OCI-LY7 (cell line): ENCODE measurements around the gene DYNLT2.

Experiments used
- CTCF ChIP-seq: fragments of 200-600 bp; sonication (generic); conservative IDR thresholded peaks from 2 replicates; pipeline ENCODE4 v1.5.1; 2014; ENCODE audit warnings: mild to moderate bottlenecking, antibody characterized with exemption, low read length, moderate library complexity, mixed read lengths
- EZH2phosphoT487 ChIP-seq: fragments of 200-600 bp; sonication (generic); IDR thresholded peaks from 2 replicates; pipeline ENCODE4 v1.6.1; 2018; ENCODE audit warnings: low read depth, borderline replicate concordance, mild to moderate bottlenecking, mixed run types, antibody characterized with exemption, low read length, moderate library complexity, mixed read lengths

DNA sequence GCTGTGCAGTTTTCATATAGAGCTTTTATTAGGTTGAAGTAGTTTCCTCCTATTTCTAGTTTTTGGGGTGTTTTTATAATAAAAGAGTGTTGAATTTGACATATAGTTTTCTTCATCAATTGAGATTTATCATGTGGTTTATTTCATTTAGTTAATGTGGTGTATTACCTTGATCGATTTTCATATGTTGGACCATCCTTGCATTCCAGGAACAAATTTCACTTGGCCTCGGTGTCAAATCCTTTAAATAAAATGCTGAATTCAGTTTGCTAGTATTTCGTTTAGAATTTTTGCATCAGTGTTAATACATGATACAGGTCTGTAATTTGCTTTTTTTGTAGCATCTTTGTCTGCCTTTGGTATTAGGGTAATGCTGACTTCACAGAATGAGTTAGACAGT, 6.0 kb downstream of the DYNLT2 start:
- TF ChIP-seq CTCF (no peak), EZH2phosphoT487 (no peak)
